ENCODE results near the gene AAGAB. TPM values are rescaled to one million over a fixed set of nuclear protein-coding genes. Genes with fewer than 3 reads are reported as not detected.
"Not testable (repeated sequence)": the region's sequence is repeated elsewhere in the genome, so short reads cannot be mapped to it uniquely, and the experiment has no call there.

The AAGAB gene
- total and polyA plus RNA-seq, 2 donors (not counting 1 experiment from before 2014, with no cell fraction given) = 9.4 to 25.0 TPM

- CTCF ChIA-PET = no interaction called here
These were observed 5.3 kb upstream of the AAGAB start for GRCh38 chr15:67259806-67260205.

GRCh38 chr15:67259379-67259778 lies 4.9 kb upstream of the AAGAB start:
- no peak overlapping the region for H3K9ac ChIP-seq (ENCODE audit: low read length)
- no peak overlapping the region for H3K4me3 ChIP-seq (ENCODE audit: control extremely low read depth in 1 of 5, extremely low read depth in 1 of 5, insufficient read depth in 1 of 5, low read depth in 2 of 5, low read length in 4 of 5)
- no peak for TF ChIP-seq EZH2 (IDR thresholded peaks at IDR 0.05; ENCODE audit: borderline replicate concordance, insufficient read depth, low read depth, low read length, poor library complexity, severe bottlenecking)
- TF ChIP-seq CTCF (IDR thresholded peaks at IDR 0.05) = no peak
- ChIA-PET CTCF (no interaction called here), POLR2A (no interaction called here)
- ATAC-seq (ENCODE audit: low read depth) (no peak), DNase-seq (no peak)
- intact Hi-C loops (cut with micrococcal nuclease) = no loop called here
- no peak overlapping the region for H3K27ac ChIP-seq (ENCODE audit: low read length in 2 of 2)
- H3K9me3 ChIP-seq (ENCODE audit: control extremely low read depth in 1 of 3, control insufficient read depth in 2 of 3, insufficient read depth in 1 of 3, low read length in 2 of 3) = no peaks in the 10 kb centered on the region
- no peaks in the 10 kb centered on the region for H3K27me3 Mint-ChIP-seq
- H3K4me1 ChIP-seq (ENCODE audit: control insufficient read depth in 2 of 2, insufficient read depth in 2 of 2, low read length in 2 of 2) = peaks cover 5% of the 10 kb centered on the region in 2 donors
- peaks cover 6% of the 10 kb centered on the region for H3K79me2 ChIP-seq (ENCODE audit: control insufficient read depth, insufficient read depth, low read length)
- H3K4me1 Mint-ChIP-seq = peaks cover 11% of the 10 kb centered on the region
- H3K27me3 ChIP-seq (replicated peaks in 1 of 4; ENCODE audit: control extremely low read depth in 1 of 4, control insufficient read depth in 3 of 4, insufficient read depth in 4 of 4, low read length in 3 of 4) = peaks cover 0 to 4% (median 0%) of the 10 kb centered on the region in 4 experiments
- no peak overlapping the region for H3K4me3 Mint-ChIP-seq
- H2AFZ ChIP-seq (ENCODE audit: insufficient read depth, low read depth, low read length, poor library complexity, severe bottlenecking) = no peak overlapping the region
- no peak overlapping the region for H3K4me2 ChIP-seq (replicated peaks; ENCODE audit: low read depth, low read length, poor library complexity, severe bottlenecking)
- no peak overlapping the region for H3K27ac Mint-ChIP-seq
- no peaks in the 10 kb centered on the region for H3K36me3 ChIP-seq (replicated peaks in 1 of 2; ENCODE audit: control extremely low read depth in 1 of 2, control insufficient read depth in 1 of 2, extremely low read depth in 1 of 2, insufficient read depth in 2 of 2, low read length in 1 of 2)
- no peaks in the 10 kb centered on the region for H4K20me1 ChIP-seq (ENCODE audit: control insufficient read depth, insufficient read depth, low read length, poor library complexity, severe bottlenecking)
- no peaks in the 10 kb centered on the region for H3K9me3 Mint-ChIP-seq (ENCODE audit: insufficient read depth)

More at GRCh38 chr15:67259806-67260205, 5.3 kb upstream of the AAGAB start:
- Mint-ChIP-seq H3K4me1 (peaks cover 9% of the 10 kb centered on the region), H3K4me3 (no peak overlapping the region), H3K9me3 (ENCODE audit: insufficient read depth) (no peaks in the 10 kb centered on the region), H3K27me3 (no peaks in the 10 kb centered on the region), H3K27ac (no peak overlapping the region)
- Histone ChIP-seq H4K20me1 (ENCODE audit: control insufficient read depth, insufficient read depth, low read length, poor library complexity, severe bottlenecking) (no peaks in the 10 kb centered on the region), H3K36me3 (replicated peaks in 1 of 2; ENCODE audit: control extremely low read depth in 1 of 2, control insufficient read depth in 1 of 2, extremely low read depth in 1 of 2, insufficient read depth in 2 of 2, low read length in 1 of 2) (no peaks in the 10 kb centered on the region), H3K27me3 (replicated peaks in 1 of 4; ENCODE audit: control extremely low read depth in 1 of 4, control insufficient read depth in 3 of 4, insufficient read depth in 4 of 4, low read length in 3 of 4) (peaks cover 0 to 4% (median 0%) of the 10 kb centered on the region in 4 experiments), H3K4me3 (ENCODE audit: control extremely low read depth in 1 of 5, extremely low read depth in 1 of 5, insufficient read depth in 1 of 5, low read depth in 2 of 5, low read length in 4 of 5) (no peak overlapping the region), H3K4me1 (ENCODE audit: control insufficient read depth in 2 of 2, insufficient read depth in 2 of 2, low read length in 2 of 2) (peaks cover 4 to 5% of the 10 kb centered on the region in 2 donors), H3K9me3 (ENCODE audit: control extremely low read depth in 1 of 3, control insufficient read depth in 2 of 3, insufficient read depth in 1 of 3, low read length in 2 of 3) (no peaks in the 10 kb centered on the region), H3K4me2 (replicated peaks; ENCODE audit: low read depth, low read length, poor library complexity, severe bottlenecking) (no peak overlapping the region), H3K9ac (ENCODE audit: low read length) (no peak overlapping the region), H3K27ac (ENCODE audit: low read length in 2 of 2) (no peak overlapping the region), H2AFZ (ENCODE audit: insufficient read depth, low read depth, low read length, poor library complexity, severe bottlenecking) (no peak overlapping the region), H3K79me2 (ENCODE audit: control insufficient read depth, insufficient read depth, low read length) (peaks cover 4% of the 10 kb centered on the region)
- no peak for TF ChIP-seq EZH2 (IDR thresholded peaks at IDR 0.05; ENCODE audit: borderline replicate concordance, insufficient read depth, low read depth, low read length, poor library complexity, severe bottlenecking)
- no peak for TF ChIP-seq CTCF (IDR thresholded peaks at IDR 0.05)
- intact Hi-C loops (cut with micrococcal nuclease) = no loop called here
- no peak for ATAC-seq (ENCODE audit: low read depth)
- POLR2A ChIA-PET = no interaction called here
- no peak for DNase-seq

- H3K9ac ChIP-seq (ENCODE audit: low read length); DNase-seq; H3K9me3 Mint-ChIP-seq (ENCODE audit: insufficient read depth); H3K4me3 Mint-ChIP-seq; ATAC-seq (ENCODE audit: low read depth); H4K20me1 ChIP-seq (ENCODE audit: control insufficient read depth, insufficient read depth, low read length, poor library complexity, severe bottlenecking); H3K4me3 ChIP-seq (ENCODE audit: control extremely low read depth in 1 of 5, extremely low read depth in 1 of 5, insufficient read depth in 1 of 5, low read depth in 2 of 5, low read length in 4 of 5); CTCF ChIA-PET; H3K27ac Mint-ChIP-seq; H3K4me2 ChIP-seq (replicated peaks; ENCODE audit: low read depth, low read length, poor library complexity, severe bottlenecking); H3K27me3 Mint-ChIP-seq; H3K27ac ChIP-seq (ENCODE audit: low read length in 2 of 2); H3K9me3 ChIP-seq (ENCODE audit: control extremely low read depth in 1 of 3, control insufficient read depth in 2 of 3, insufficient read depth in 1 of 3, low read length in 2 of 3); H3K36me3 ChIP-seq (replicated peaks in 1 of 2; ENCODE audit: control extremely low read depth in 1 of 2, control insufficient read depth in 1 of 2, extremely low read depth in 1 of 2, insufficient read depth in 2 of 2, low read length in 1 of 2); intact Hi-C loops (cut with micrococcal nuclease); H2AFZ ChIP-seq (ENCODE audit: insufficient read depth, low read depth, low read length, poor library complexity, severe bottlenecking); H3K27me3 ChIP-seq (replicated peaks in 1 of 4; ENCODE audit: control extremely low read depth in 1 of 4, control insufficient read depth in 3 of 4, insufficient read depth in 4 of 4, low read length in 3 of 4): not testable (repeated sequence)
- 100% methylated on average over 1 of the region's 3 CpGs for WGBS (ENCODE audit: insufficient coverage)
- H3K4me1 ChIP-seq (ENCODE audit: control insufficient read depth in 2 of 2, insufficient read depth in 2 of 2, low read length in 2 of 2) = peaks cover 12% of the 10 kb centered on the region in 2 donors
- peaks cover 16% of the 10 kb centered on the region for H3K79me2 ChIP-seq (ENCODE audit: control insufficient read depth, insufficient read depth, low read length)
- peaks cover 18% of the 10 kb centered on the region for H3K4me1 Mint-ChIP-seq
- POLR2A ChIA-PET = interaction anchor here (0.7 kb wide), 1 partner anchor 216 kb away, joined by 4 read pairs; no protein-coding TSS in a partner anchor
These were observed 4.0 kb upstream of the AAGAB start for GRCh38 chr15:67258412-67258811.

Data from B cell (primary cell).